OCI-LY3 (cell line): ENCODE measurements around the gene LIM2.
A peak's percentile ranks its signal among the peaks of the same experiment; 100 is the strongest.

Experiments
- H2AFZ ChIP-seq: fragments of 200-600, 300-600 bp; shearing (Covaris generic); 2 replicates; pipeline ENCODE4 v1.6.0; 2014; ENCODE audit warnings: antibody characterized with exemption, low read depth, low read length
- H3K27ac ChIP-seq: fragments of 200-600, 300-600 bp; sonication (generic); 2 replicates; pipeline ENCODE4 v1.5.1; 2014; ENCODE audit warnings: mild to moderate bottlenecking, low read length, moderate library complexity, mixed read lengths
- H3K27me3 ChIP-seq: fragments of 200-600, 300-600 bp; sonication (generic); 2 replicates; pipeline ENCODE4 v1.6.1; 2014; ENCODE audit warnings: low read depth, low read length, mixed read lengths
- H3K36me3 ChIP-seq: fragments of 200-600, 300-600 bp; sonication (generic); replicated peaks from 2 replicates; pipeline ENCODE3; 2014; ENCODE audit warnings: low read depth, low read length, mixed read lengths
- H3K4me1 ChIP-seq: fragments of 300-600, 200-600 bp; sonication (generic); 2 replicates; pipeline ENCODE4 v1.6.1; 2014; ENCODE audit warnings: low read length, mixed read lengths
- H3K4me2 ChIP-seq: fragments of 200-600, 300-600 bp; sonication (generic); 2 replicates; pipeline ENCODE4 v1.6.1; 2014; ENCODE audit warnings: low read length, mixed read lengths
- H3K4me3 ChIP-seq: fragments of 300-600, 200-600 bp; sonication (generic); 2 replicates; pipeline ENCODE4 v1.5.1; 2014; ENCODE audit warnings: antibody characterized with exemption, mild to moderate bottlenecking, low read length, moderate library complexity
- H3K79me2 ChIP-seq: fragments of 300-600, 200-600 bp; shearing (Covaris generic); 2 replicates; pipeline ENCODE4 v1.6.1; 2014; ENCODE audit warnings: mild to moderate bottlenecking, low read length, mixed read lengths
- H3K9ac ChIP-seq: fragments of 300-600, 200-600 bp; shearing (Covaris generic); 2 replicates; pipeline ENCODE4 v1.6.0; 2014; ENCODE audit warnings: mild to moderate bottlenecking, low read length, moderate library complexity
- H3K9me3 ChIP-seq: fragments of 200-600, 300-600 bp; shearing (Covaris generic); 2 replicates; pipeline ENCODE4 v1.6.1; 2014; ENCODE audit warnings: low read length, mixed read lengths; ENCODE audit not compliant: insufficient read depth
- H4K20me1 ChIP-seq: fragments of 200-600, 300-600 bp; sonication (generic); 2 replicates; pipeline ENCODE4 v1.6.1; 2016; ENCODE audit warnings: low read length, mixed read lengths; ENCODE audit not compliant: insufficient read depth
- EZH2phosphoT487 ChIP-seq: fragments of 200-600 bp; shearing (Covaris generic); IDR thresholded peaks from 2 replicates; pipeline ENCODE4 v1.6.1; 2018; ENCODE audit warnings: antibody characterized with exemption, mixed run types, low read depth
- TF ChIP-seq, protein P1 (sequence below): fragments of 200-600, 300-600 bp; sonication (generic); IDR thresholded peaks from 2 replicates; pipeline ENCODE4 v1.5.1; 2014; ENCODE audit warnings: antibody characterized with exemption, low read length, low read depth

The LIM2 gene

DNA sequence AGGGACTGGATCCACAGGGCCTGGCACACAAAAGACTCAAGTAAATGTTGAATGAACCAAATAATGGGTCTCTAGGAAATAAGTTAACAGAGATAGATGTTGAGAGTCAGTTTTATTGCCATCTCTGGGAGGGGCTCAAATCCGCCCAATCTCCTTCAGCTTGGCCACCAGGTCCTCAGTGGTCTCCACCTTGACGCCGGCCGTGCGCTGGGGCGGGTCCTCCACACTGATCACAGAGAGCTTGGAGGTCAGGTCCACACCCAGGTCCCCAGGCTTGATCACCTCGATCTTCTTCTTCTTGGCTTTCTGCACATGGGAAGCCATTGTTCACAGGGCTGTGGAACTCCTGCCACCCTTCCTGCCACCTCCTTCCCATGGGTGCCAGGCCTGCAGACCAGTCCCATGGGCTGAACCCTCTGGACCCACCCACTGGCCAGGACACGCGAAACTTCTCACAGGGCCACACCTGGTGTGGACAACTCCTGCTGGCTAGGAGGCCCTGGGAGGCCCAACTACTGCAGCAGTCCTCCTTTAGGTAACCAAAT lies 42.6 kb downstream of the LIM2 start:
- peaks cover 9% of the 10 kb centered on the region; the same call in 1 of the 2 replicates for H3K27me3 ChIP-seq
- H4K20me1 ChIP-seq, result no peaks in the 10 kb centered on the region
- H3K4me1 ChIP-seq, result peaks cover 17% of the 10 kb centered on the region
- H3K9me3 ChIP-seq, result no peaks in the 10 kb centered on the region
- H3K27ac ChIP-seq, result no peak overlapping the region
- no peak overlapping the region for H3K4me3 ChIP-seq
- H3K4me2 ChIP-seq, result peak overlapping the region; percentile 42
- H2AFZ ChIP-seq, result no peak overlapping the region
- no peak overlapping the region for H3K9ac ChIP-seq
- H3K79me2 ChIP-seq, result no peaks in the 10 kb centered on the region
- TF ChIP-seq EZH2phosphoT487, result no peak
- TF ChIP-seq, protein P1, sequence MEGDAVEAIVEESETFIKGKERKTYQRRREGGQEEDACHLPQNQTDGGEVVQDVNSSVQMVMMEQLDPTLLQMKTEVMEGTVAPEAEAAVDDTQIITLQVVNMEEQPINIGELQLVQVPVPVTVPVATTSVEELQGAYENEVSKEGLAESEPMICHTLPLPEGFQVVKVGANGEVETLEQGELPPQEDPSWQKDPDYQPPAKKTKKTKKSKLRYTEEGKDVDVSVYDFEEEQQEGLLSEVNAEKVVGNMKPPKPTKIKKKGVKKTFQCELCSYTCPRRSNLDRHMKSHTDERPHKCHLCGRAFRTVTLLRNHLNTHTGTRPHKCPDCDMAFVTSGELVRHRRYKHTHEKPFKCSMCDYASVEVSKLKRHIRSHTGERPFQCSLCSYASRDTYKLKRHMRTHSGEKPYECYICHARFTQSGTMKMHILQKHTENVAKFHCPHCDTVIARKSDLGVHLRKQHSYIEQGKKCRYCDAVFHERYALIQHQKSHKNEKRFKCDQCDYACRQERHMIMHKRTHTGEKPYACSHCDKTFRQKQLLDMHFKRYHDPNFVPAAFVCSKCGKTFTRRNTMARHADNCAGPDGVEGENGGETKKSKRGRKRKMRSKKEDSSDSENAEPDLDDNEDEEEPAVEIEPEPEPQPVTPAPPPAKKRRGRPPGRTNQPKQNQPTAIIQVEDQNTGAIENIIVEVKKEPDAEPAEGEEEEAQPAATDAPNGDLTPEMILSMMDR, result no peak
- H3K36me3 ChIP-seq, result peaks cover 12% of the 10 kb centered on the region

DNA sequence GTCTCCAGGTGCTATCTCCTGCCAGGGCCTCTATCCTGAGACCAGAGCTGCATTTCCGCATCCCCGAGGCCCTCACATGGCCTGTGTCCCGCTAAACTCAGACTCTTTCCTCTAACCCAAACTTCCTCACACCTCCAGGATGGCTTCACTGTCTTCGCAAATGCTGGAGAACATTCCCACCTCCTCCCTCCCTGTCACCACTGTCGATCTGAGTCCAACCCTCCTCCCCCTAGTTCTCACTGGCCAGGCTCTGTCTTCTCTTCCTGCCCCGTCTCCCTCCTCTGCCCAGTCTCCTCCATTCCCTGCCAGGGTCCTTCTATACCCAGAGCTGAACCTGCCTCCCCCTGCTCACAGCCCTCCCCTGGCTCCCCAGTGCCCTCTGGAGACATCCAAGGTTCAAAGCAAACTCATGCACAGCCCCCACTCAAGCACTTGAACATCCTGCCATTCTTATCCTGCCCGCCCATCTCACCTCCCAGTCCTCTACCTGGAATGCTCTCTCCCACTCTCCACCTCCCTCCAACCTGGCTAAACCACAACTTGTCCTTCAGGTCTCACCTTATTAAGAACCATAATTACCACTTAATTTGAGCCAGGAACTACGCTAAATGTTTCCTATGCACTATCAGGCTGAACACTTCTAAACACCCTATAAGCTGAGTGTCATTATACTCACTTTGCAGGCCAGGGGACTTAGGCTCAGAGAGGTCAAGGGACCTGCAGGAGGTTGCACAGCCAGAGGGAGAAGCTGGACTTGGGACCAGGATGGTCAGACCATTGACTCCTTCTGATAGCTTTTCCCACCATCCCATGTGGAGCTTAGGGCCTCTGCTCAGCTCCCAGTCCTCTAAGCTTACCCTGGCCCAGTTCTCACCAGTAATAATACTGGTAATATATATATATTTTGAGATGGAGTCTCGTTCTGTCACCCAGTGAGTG lies 44.9 kb downstream of the LIM2 start:
- peaks cover 9% of the 10 kb centered on the region; the same call in 1 of the 2 replicates for H3K27me3 ChIP-seq
- H3K4me3 ChIP-seq, result no peak overlapping the region
- TF ChIP-seq, protein P1, result no peak
- TF ChIP-seq EZH2phosphoT487, result no peak
- no peak overlapping the region for H3K4me2 ChIP-seq
- H3K79me2 ChIP-seq, result no peaks in the 10 kb centered on the region
- H3K4me1 ChIP-seq, result peaks cover 19% of the 10 kb centered on the region
- no peak overlapping the region for H2AFZ ChIP-seq
- peaks cover 9% of the 10 kb centered on the region for H3K36me3 ChIP-seq
- no peak overlapping the region for H3K9ac ChIP-seq
- H3K27ac ChIP-seq, result no peak overlapping the region
- H3K9me3 ChIP-seq, result no peaks in the 10 kb centered on the region
- H4K20me1 ChIP-seq, result no peaks in the 10 kb centered on the region

DNA sequence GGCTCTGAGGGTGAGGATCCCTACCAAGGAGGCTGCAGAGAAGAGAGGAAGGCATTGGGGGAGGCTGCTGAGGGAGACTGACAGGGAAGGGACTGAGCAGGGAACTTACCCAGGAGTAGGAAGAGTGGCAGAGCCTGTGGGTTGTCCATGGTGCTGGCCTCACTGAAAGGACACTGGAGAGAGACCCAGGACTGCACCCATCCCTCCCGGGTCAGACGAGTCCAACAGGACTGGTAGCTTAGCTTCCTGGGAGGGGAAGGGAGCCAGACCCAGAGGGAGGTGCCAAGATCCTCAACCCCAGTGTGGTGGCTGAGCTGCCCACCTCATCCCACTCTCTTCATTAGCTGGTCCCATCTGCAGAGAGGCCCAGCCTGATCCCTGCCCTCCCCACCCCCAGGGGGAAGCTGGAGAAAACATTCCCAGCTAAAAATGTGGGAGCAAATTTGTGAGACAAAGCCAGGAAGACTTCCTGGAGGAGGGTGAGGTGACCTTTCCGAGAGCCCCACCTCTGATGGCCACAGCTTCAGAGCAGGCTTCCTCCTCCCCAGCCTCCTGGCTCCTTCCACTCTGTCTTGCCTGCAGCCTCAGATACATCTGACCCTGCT lies 45.7 kb downstream of the LIM2 start, which contains the start of gene VSIG10L:
VSIG10L (minus strand) TSS at position 164 of the 605 bp plus-strand sequence; CDS start at position 149, 15 bp downstream.
- Histone ChIP-seq H3K9me3 (no peaks in the 10 kb centered on the region), H3K4me2 (no peak within 1 kb of the TSS), H3K27ac (no peak within 1 kb of the TSS)

More for the DNA sequence above, 45.7 kb downstream of the LIM2 start, which contains the start of gene VSIG10L:
- Histone ChIP-seq H4K20me1 (no peaks in the 10 kb centered on the region), H3K27me3 (peaks cover 9% of the 10 kb centered on the region; the same call in 1 of the 2 replicates), H2AFZ (no peak within 1 kb of the TSS), H3K79me2 (no peaks in the 10 kb centered on the region), H3K4me3 (no peak within 1 kb of the TSS), H3K4me1 (peaks cover 19% of the 10 kb centered on the region), H3K36me3 (peaks cover 9% of the 10 kb centered on the region), H3K9ac (no peak within 1 kb of the TSS)
- no peak for TF ChIP-seq EZH2phosphoT487
- TF ChIP-seq, protein P1, result no peak
